Measurements from ENCODE around the gene MYMX. TPM values are rescaled to one million over a fixed set of nuclear protein-coding genes. Genes with fewer than 3 reads are reported as not detected.

Gene MYMX
- total and polyA plus RNA-seq, 2 of the 13 experiments (the other 11 are each of a cell fraction or from before 2014, with no cell fraction given), result not detected

GRCh38 chr6:44257025-44257752, 40.5 kb downstream of the MYMX start, which contains the start of gene SLC35B2 (continued):
- peak; percentile 15; the same call in 1 of the 2 replicates for TF ChIP-seq MTA1 (CRISPR knock-in tag; IDR thresholded peaks at IDR 0.05; ENCODE audit: borderline replicate concordance)
- TF ChIP-seq AHR (CRISPR knock-in tag; IDR thresholded peaks at IDR 0.05), result peak; percentile 90
- TF ChIP-seq, protein P1, sequence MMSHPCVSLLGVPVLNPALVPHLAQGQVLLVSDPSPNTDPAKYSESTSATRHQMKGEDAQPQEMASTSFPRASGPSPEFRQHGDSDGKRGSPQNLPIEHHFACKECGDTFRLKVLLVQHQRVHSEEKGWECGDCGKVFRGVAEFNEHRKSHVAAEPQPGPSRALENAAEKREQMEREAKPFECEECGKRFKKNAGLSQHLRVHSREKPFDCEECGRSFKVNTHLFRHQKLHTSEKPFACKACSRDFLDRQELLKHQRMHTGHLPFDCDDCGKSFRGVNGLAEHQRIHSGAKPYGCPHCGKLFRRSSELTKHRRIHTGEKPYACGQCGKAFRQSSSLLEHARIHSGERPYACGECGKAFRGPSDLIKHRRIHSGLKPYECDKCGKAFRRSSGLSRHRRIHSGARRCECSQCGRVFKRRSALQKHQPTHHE (CRISPR knock-in tag; IDR thresholded peaks at IDR 0.05; ENCODE audit: borderline replicate concordance), result peak; percentile 21; the same call in 1 of the 2 replicates
- TF ChIP-seq ZNF614 (CRISPR knock-in tag; IDR thresholded peaks at IDR 0.05; ENCODE audit: borderline replicate concordance), result peak; percentile 74; the same call in 1 of the 2 replicates
- peak; percentile 17; the same call in 1 of the 2 replicates for TF ChIP-seq ZMYM2 (CRISPR knock-in tag; IDR thresholded peaks at IDR 0.05)
- TF ChIP-seq AGO1 (IDR thresholded peaks at IDR 0.05; ENCODE audit: low read depth, low read length, poor library complexity, severe bottlenecking), result peak; percentile 87
- TF ChIP-seq, protein P2, sequence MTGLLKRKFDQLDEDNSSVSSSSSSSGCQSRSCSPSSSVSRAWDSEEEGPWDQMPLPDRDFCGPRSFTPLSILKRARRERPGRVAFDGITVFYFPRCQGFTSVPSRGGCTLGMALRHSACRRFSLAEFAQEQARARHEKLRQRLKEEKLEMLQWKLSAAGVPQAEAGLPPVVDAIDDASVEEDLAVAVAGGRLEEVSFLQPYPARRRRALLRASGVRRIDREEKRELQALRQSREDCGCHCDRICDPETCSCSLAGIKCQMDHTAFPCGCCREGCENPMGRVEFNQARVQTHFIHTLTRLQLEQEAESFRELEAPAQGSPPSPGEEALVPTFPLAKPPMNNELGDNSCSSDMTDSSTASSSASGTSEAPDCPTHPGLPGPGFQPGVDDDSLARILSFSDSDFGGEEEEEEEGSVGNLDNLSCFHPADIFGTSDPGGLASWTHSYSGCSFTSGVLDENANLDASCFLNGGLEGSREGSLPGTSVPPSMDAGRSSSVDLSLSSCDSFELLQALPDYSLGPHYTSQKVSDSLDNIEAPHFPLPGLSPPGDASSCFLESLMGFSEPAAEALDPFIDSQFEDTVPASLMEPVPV (CRISPR knock-in tag; IDR thresholded peaks at IDR 0.05), result peak; percentile 91; the same call in 1 of the 2 replicates
- no peak for TF ChIP-seq MEF2D (CRISPR knock-in tag; IDR thresholded peaks at IDR 0.05)
- TF ChIP-seq ZSCAN12 (CRISPR knock-in tag; IDR thresholded peaks at IDR 0.05), result 0 out of 2 replicates have a peak, but pooled peaks have one; percentile 17
- no peak for TF ChIP-seq ZBTB3 (CRISPR knock-in tag; IDR thresholded peaks at IDR 0.05; ENCODE audit: borderline replicate concordance, low read depth)
- peak; percentile 82 for TF ChIP-seq ARNT2 (CRISPR knock-in tag; IDR thresholded peaks at IDR 0.05; ENCODE audit: low read depth)
- TF ChIP-seq, protein P3, sequence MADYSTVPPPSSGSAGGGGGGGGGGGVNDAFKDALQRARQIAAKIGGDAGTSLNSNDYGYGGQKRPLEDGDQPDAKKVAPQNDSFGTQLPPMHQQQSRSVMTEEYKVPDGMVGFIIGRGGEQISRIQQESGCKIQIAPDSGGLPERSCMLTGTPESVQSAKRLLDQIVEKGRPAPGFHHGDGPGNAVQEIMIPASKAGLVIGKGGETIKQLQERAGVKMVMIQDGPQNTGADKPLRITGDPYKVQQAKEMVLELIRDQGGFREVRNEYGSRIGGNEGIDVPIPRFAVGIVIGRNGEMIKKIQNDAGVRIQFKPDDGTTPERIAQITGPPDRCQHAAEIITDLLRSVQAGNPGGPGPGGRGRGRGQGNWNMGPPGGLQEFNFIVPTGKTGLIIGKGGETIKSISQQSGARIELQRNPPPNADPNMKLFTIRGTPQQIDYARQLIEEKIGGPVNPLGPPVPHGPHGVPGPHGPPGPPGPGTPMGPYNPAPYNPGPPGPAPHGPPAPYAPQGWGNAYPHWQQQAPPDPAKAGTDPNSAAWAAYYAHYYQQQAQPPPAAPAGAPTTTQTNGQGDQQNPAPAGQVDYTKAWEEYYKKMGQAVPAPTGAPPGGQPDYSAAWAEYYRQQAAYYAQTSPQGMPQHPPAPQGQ (CRISPR knock-in tag; IDR thresholded peaks at IDR 0.05; ENCODE audit: borderline replicate concordance), result no peak
- TF ChIP-seq, protein P4, sequence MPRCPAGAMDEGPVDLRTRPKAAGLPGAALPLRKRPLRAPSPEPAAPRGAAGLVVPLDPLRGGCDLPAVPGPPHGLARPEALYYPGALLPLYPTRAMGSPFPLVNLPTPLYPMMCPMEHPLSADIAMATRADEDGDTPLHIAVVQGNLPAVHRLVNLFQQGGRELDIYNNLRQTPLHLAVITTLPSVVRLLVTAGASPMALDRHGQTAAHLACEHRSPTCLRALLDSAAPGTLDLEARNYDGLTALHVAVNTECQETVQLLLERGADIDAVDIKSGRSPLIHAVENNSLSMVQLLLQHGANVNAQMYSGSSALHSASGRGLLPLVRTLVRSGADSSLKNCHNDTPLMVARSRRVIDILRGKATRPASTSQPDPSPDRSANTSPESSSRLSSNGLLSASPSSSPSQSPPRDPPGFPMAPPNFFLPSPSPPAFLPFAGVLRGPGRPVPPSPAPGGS (CRISPR knock-in tag; IDR thresholded peaks at IDR 0.05), result peak; percentile 68
- TF ChIP-seq ZNF674 (CRISPR knock-in tag; IDR thresholded peaks at IDR 0.05; ENCODE audit: low read depth), result peak; percentile 87; the same call in 1 of the 2 replicates
- peak; percentile 13; the same call in 1 of the 2 replicates for TF ChIP-seq NCOR1 (IDR thresholded peaks at IDR 0.05; ENCODE audit: borderline replicate concordance, low read length)
- no peak for TF ChIP-seq POLR2AphosphoS2 (IDR thresholded peaks at IDR 0.05; ENCODE audit: low read depth, low read length)
- peak; percentile 85; the same call in 1 of the 2 replicates for TF ChIP-seq BRF2 (CRISPR knock-in tag; IDR thresholded peaks at IDR 0.05)
- TF ChIP-seq TBX3 (IDR thresholded peaks at IDR 0.05; ENCODE audit: borderline replicate concordance), result no peak
- TF ChIP-seq U2AF2 (IDR thresholded peaks at IDR 0.05; ENCODE audit: low read depth, low read length), result peak; percentile 81; the same call in 1 of the 2 replicates
